DND-41 (cell line): ENCODE data around the gene MRPL54.

ENCODE experiments used
- CTCF ChIP-seq: IDR thresholded peaks from 2 replicates; pipeline ENCODE4 v1.5.1; 2012; ENCODE audit warnings: borderline replicate concordance, low read length, moderate library complexity, mild to moderate bottlenecking; ENCODE audit not compliant: poor library complexity, severe bottlenecking; ENCODE audit errors: extremely low read depth
- EZH2 ChIP-seq: IDR thresholded peaks from 3 replicates; pipeline ENCODE4 v1.6.1; 2012; ENCODE audit warnings: borderline replicate concordance, low read depth, mild to moderate bottlenecking, moderate library complexity, low read length, inconsistent platforms; ENCODE audit not compliant: severe bottlenecking

DNA sequence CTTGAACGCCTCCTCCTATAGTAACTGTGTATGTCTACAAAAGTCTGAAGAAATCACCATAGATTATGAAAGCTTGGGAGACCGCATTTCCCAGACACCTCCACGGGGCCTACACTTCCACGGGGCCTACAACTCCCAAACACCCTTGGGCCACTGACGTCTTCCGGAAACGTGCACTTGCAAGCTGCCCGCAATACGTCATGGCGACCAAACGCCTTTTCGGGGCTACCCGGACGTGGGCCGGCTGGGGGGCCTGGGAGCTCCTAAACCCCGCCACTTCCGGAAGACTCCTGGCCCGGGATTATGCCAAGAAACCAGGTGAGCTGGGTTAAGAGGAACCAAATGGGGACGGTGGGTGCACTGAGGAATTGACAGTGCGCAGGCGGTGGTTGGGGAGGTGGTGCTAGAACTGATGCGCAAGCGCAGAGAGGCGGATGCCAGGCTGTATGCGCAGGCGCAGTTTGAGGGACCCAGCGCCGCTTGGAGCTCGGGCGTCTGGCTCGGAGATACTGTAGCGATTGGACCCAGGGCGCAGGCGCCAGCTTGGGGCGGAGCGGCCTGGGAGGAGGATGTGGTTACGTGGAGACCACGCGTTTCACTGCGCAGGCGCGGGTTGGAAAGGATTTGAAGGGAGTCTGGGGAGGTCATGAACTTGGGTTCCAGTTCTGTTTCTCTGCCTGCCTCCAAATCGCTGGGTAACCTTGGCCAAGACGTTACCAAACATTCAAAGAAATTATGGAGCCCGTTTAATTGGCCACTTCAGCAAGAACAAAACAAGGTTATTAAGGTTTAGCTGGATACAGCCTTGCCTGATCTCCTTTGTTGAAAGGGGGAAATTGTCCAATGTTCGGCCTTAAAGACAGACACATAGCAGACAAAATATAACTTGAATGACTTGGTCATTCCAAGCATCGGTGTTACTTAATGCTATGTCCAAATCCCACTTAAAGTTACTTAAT, at the start of gene MRPL54:
- no peak for TF ChIP-seq CTCF
- TF ChIP-seq EZH2: no peak
